Peyer's patch (tissue), 4 donors: ENCODE data around the gene CEACAM20.

Experiments
- POLR2A ChIP-seq, 2 donors: fragments of 450-650 bp; IDR thresholded peaks; one replicate each; pipeline ENCODE4 v1.5.1; 2017; ENCODE audit warnings: antibody characterized with exemption in 2 of 2, mild to moderate bottlenecking in 2 of 2, moderate library complexity in 2 of 2
- TF ChIP-seq, protein P1 (sequence below), 6 experiments: fragments of 450-650 bp in 4 of 6; fragments of 200-600 bp in 2 of 6; sonication (generic) in 1 of 6; IDR thresholded peaks; one replicate each; pipeline ENCODE4 v1.5.1; 2017 to 2019; ENCODE audit warnings: antibody characterized with exemption in 6 of 6, mild to moderate bottlenecking in 3 of 6, moderate library complexity in 1 of 6

DNA sequence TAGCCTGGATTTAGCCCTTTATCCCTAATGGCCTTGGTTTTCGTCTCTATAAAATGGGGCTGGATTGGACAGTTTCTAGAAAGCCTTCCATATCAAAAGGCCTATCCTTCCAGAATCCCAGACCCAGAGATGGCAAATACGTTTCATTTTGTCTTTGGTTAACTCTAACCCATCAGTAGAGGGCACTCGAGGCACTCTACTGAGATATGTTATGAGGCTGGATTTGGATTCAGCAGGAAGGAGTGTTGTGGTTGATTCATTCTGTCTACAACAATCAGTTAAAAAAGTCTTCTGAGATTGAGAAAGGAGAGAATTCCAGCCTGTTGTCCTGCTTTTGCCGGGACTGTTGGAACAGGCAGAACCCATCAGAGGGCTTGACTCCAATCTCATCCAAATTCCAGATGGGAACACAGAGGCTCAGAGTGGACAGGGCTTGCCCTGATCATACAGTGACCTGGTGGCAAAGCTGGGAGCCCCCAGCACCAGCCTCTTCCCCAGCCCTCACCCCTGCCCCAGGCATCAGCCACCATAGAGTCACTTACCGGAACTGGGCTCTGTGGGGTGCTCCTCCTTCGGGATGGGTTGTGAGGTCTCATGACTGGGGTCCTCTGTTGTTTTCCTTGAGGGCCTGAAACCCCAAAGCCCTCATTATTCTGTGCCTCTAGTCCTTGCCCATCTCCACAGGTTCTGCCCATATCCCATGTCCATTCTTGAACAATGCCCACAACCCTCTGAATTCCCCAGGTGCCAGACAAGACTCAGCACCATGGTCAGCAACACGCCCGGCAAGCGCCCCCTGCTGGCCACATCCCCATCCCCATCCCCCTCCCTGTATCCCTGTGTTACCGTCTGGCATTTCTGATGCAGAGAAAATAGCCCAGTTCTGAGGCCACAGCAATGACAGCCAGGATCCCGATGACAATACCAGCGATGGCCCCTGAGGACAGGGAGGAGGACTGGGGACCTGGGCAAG is 16.9 kb downstream of the CEACAM20 start:
- TF ChIP-seq, protein P1, sequence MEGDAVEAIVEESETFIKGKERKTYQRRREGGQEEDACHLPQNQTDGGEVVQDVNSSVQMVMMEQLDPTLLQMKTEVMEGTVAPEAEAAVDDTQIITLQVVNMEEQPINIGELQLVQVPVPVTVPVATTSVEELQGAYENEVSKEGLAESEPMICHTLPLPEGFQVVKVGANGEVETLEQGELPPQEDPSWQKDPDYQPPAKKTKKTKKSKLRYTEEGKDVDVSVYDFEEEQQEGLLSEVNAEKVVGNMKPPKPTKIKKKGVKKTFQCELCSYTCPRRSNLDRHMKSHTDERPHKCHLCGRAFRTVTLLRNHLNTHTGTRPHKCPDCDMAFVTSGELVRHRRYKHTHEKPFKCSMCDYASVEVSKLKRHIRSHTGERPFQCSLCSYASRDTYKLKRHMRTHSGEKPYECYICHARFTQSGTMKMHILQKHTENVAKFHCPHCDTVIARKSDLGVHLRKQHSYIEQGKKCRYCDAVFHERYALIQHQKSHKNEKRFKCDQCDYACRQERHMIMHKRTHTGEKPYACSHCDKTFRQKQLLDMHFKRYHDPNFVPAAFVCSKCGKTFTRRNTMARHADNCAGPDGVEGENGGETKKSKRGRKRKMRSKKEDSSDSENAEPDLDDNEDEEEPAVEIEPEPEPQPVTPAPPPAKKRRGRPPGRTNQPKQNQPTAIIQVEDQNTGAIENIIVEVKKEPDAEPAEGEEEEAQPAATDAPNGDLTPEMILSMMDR (IDR thresholded peaks at IDR 0.05) = peak in 4 of 6 experiments; percentile 40 to 52 (median 46)
- TF ChIP-seq POLR2A (IDR thresholded peaks at IDR 0.05) = no peak
